Measurements from ENCODE around the gene EFR3B. TPM values are rescaled to one million over a fixed set of nuclear protein-coding genes. Genes with fewer than 3 reads are reported as not detected.

The EFR3B gene
- total and polyA plus RNA-seq, 10 of the 15 experiments (the other 5 are each of a cell fraction or from before 2014, with no cell fraction given) = 0.12 to 3.9 (median 1.8) TPM

GRCh38 chr2:25078170-25079049, 36.5 kb downstream of the EFR3B start:
- ChIA-PET SMC1A (ENCODE audit: uncharacterized antibody, unreplicated experiment) (no interaction called here), POLR2A (no interaction called here), CTCF (no interaction called here), RAD21 (ENCODE audit: unreplicated experiment) (no interaction called here)
- DNase-seq (ENCODE audit: low read depth, low spot score) = no peak
- intact Hi-C loops (cut with micrococcal nuclease; ENCODE audit: unreplicated experiment) = no loop called here
- no peaks in the 10 kb centered on the region for H4K20me1 ChIP-seq (ENCODE audit: control insufficient read depth, insufficient read depth)
- no peak for FAIRE-seq
- no peak overlapping the region for H2AFZ ChIP-seq (ENCODE audit: control insufficient read depth, low read depth, low read length)
- no peaks in the 10 kb centered on the region for H3K79me2 ChIP-seq (ENCODE audit: control insufficient read depth, insufficient read depth, low read length)
- H3K36me3 ChIP-seq (ENCODE audit: control insufficient read depth in 2 of 2, insufficient read depth in 2 of 2, low read length in 1 of 2) = no peaks in the 10 kb centered on the region
- no TSS peak for BruUV-seq (replicated peaks)
- TF ChIP-seq MEF2B (IDR thresholded peaks at IDR 0.05; ENCODE audit: partially characterized antibody, poor library complexity, severe bottlenecking) (no peak), HDAC2 (IDR thresholded peaks at IDR 0.05) (no peak), DPF2 (IDR thresholded peaks at IDR 0.05) (no peak), REST (IDR thresholded peaks at IDR 0.05; ENCODE audit: low read depth, low read length) (no peak), E2F4 (IDR thresholded peaks at IDR 0.05; ENCODE audit: low read depth, low read length) (no peak), YBX1 (IDR thresholded peaks at IDR 0.05) (no peak), BRCA1 (IDR thresholded peaks at IDR 0.05; ENCODE audit: low read depth, low read length) (no peak), EED (IDR thresholded peaks at IDR 0.05; ENCODE audit: low read depth) (no peak), NKRF (conservative IDR thresholded peaks at IDR 0.05) (no peak), STAT3 (IDR thresholded peaks at IDR 0.05; ENCODE audit: low read depth, low read length) (no peak), KLF5 (IDR thresholded peaks at IDR 0.05; ENCODE audit: partially characterized antibody) (no peak)
- TF ChIP-seq, protein P1, sequence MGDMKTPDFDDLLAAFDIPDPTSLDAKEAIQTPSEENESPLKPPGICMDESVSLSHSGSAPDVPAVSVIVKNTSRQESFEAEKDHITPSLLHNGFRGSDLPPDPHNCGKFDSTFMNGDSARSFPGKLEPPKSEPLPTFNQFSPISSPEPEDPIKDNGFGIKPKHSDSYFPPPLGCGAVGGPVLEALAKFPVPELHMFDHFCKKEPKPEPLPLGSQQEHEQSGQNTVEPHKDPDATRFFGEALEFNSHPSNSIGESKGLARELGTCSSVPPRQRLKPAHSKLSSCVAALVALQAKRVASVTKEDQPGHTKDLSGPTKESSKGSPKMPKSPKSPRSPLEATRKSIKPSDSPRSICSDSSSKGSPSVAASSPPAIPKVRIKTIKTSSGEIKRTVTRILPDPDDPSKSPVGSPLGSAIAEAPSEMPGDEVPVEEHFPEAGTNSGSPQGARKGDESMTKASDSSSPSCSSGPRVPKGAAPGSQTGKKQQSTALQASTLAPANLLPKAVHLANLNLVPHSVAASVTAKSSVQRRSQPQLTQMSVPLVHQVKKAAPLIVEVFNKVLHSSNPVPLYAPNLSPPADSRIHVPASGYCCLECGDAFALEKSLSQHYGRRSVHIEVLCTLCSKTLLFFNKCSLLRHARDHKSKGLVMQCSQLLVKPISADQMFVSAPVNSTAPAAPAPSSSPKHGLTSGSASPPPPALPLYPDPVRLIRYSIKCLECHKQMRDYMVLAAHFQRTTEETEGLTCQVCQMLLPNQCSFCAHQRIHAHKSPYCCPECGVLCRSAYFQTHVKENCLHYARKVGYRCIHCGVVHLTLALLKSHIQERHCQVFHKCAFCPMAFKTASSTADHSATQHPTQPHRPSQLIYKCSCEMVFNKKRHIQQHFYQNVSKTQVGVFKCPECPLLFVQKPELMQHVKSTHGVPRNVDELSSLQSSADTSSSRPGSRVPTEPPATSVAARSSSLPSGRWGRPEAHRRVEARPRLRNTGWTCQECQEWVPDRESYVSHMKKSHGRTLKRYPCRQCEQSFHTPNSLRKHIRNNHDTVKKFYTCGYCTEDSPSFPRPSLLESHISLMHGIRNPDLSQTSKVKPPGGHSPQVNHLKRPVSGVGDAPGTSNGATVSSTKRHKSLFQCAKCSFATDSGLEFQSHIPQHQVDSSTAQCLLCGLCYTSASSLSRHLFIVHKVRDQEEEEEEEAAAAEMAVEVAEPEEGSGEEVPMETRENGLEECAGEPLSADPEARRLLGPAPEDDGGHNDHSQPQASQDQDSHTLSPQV (IDR thresholded peaks at IDR 0.05) = no peak
- no peak overlapping the region for H3K4me2 ChIP-seq (ENCODE audit: control insufficient read depth, insufficient read depth)
- H3K4me3 ChIP-seq = no peak overlapping the region
- WGBS (ENCODE audit: insufficient coverage, insufficient replicate concordance, low lambda C conversion rate, missing lambda C conversion rate) = 79% methylated on average over 16 of the region's 16 CpGs
- no peak overlapping the region for H3K27ac ChIP-seq (ENCODE audit: control insufficient read depth, insufficient read depth)
- H3K4me1 ChIP-seq (ENCODE audit: control insufficient read depth, insufficient read depth, low read length) = peaks cover 8% of the 10 kb centered on the region
- H3K27me3 ChIP-seq (replicated peaks in 1 of 2; ENCODE audit: control insufficient read depth in 2 of 2, insufficient read depth in 2 of 2, low read length in 1 of 2) = 0 out of 4 replicates have a peak, but pooled peaks cover 0 to 2% of the 10 kb centered on the region in 2 experiments
- no peak overlapping the region for H3K9ac ChIP-seq (ENCODE audit: control insufficient read depth, insufficient read depth, low read length)
- in situ Hi-C loops (cut with MboI) = no loop called here
- ATAC-seq = no peak
- H3K9me3 ChIP-seq (replicated peaks; ENCODE audit: control insufficient read depth, insufficient read depth, low read length) = no peaks in the 10 kb centered on the region
